ENCODE data around the gene TMCO6.

TMCO6 gene

DNA sequence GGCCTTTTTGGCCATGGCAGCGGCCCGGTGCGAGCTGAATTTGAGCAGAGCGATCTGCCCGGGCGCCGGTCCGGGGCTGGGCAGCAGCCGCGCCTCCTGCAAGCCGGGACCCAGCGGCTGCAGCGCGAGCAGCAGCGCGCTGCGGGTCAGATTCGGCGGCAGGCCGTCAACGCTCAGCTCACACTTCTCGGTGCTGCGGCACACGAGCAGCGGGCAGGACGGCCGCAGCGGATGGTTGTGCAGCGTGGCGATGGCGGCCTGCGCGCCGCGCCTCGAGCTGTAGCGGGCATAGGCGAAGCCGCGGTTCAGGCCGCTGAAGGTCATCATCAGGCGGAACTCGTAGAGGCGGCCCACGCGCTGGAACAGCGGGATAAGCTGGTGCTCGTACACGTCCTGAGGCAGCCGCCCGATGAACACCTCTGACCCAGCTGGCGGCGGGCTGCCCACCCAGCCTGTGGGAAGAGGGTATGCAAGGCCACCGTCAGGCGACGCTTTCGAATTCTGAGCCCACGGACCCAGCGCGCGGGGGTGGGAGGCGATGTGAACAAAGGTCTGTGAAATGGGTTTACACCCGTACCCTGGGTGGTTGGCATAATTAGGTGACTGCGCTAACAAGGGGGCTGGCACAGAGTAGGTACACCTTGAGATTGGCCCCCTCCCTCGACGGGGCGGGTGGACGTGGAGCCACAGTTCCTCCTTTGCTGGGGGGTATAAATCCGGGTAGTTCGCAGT is 33.4 kb downstream of the TMCO6 start:
- Mint-ChIP-seq H3K36me3 (ENCODE audit: low read depth) (peaks cover 100% of the 10 kb centered on the region), H3K27me3 (no peaks in the 10 kb centered on the region), H3K4me3 (no peak overlapping the region), H3K27ac (no peak overlapping the region), H3K9me3 (no peaks in the 10 kb centered on the region), H3K4me1 (ENCODE audit: low read depth) (peaks cover 6% of the 10 kb centered on the region)
- intact Hi-C loops (cut with micrococcal nuclease), result no loop called here

DNA sequence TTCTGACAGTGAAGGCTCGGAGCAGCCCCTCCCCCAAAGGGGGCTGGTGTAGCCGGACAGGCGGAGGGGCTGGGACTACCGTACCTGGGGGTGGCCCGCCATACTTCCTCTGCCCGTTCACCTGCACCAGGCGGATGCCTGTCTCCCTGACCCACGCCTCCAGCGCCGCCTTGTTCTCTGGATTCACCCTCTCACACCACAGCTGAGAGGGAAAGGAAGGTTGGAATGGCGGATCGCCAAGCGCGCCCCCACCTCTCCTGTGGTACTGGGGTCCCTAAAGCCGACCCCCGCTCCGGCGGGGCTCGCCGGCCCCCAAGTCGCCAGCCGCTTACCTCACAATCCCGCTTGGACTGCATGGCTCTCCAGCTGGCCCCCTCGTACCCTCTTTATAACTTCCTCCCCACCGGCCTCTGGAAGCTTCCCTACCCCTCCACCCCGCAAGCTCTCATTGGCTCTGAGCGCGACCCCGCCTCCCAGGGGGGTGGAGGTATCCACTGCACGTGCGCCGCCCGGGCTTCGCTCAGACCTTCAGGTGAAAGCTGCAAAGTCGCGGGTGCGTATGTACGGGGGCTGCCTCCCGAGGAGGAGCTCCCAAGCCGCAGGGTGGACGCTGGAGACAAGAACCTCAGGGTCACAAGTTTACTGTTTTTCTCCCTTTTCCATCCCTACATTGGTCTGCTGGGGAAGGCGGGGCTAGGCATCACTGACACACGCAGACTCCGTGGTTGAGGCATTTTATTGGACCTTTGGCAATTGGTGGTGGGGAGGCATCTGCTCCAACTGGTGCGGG is 34.1 kb downstream of the TMCO6 start, which contains the start of gene DND1:
Gene DND1 (minus strand): TSS at position 390 of the 790 bp plus-strand sequence. CDS start 34 bp downstream, at position 356.
- intact Hi-C loops (cut with micrococcal nuclease), result no loop called here
- Mint-ChIP-seq H3K9me3 (no peaks in the 10 kb centered on the region), H3K4me1 (ENCODE audit: low read depth) (no peaks in the 10 kb centered on the region), H3K4me3 (no peak within 1 kb of the TSS), H3K27me3 (no peaks in the 10 kb centered on the region), H3K36me3 (ENCODE audit: low read depth) (peaks cover 100% of the 10 kb centered on the region), H3K27ac (no peak within 1 kb of the TSS)

DNA sequence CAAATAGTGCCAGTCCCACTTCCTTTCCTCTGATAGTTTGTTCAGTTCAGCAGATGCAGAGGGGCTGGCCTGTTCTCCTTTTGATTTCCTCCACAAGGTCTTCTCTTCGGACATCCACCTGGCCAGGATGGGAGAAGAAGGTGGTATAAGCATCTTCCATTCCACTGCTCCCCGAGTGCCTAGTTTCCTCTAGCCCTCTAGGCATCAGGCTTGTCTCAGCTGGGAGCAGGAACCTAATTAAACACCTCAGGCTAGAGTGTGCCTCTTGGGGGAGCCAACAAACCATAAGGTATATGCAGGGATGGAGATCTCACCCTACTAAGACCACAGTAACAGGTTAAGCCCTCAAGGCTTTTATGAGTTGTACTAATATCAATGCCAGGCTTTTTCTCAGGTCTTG is 35.0 kb downstream of the TMCO6 start:
- Mint-ChIP-seq H3K27ac (no peak overlapping the region), H3K4me3 (no peak overlapping the region), H3K9me3 (no peaks in the 10 kb centered on the region), H3K36me3 (ENCODE audit: low read depth) (peaks cover 100% of the 10 kb centered on the region), H3K4me1 (ENCODE audit: low read depth) (no peaks in the 10 kb centered on the region), H3K27me3 (no peaks in the 10 kb centered on the region)
- intact Hi-C loops (cut with micrococcal nuclease), result no loop called here

DNA sequence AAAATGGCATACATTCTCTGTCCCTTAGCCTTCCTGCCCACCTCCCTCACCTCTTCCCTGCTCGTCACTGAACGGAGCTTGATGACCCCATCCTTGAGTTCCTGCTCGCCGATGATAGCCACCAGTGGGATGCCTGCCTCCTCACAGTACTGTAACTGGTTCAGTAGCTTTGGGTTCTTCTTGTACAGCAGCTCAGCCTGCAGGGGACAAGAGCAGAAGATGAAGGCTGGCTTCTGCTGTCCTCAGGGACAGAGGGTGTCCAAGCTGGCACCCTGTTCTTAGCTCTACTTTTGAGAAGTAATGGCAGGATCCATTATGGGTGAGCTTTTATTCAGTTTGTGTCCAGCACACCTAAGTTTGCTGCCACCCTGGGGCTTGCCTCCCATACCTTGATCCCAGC is 35.4 kb downstream of the TMCO6 start:
- Mint-ChIP-seq H3K27ac (peak overlapping the region; percentile 6), H3K4me1 (ENCODE audit: low read depth) (no peaks in the 10 kb centered on the region), H3K9me3 (no peaks in the 10 kb centered on the region), H3K36me3 (ENCODE audit: low read depth) (peaks cover 100% of the 10 kb centered on the region), H3K27me3 (no peaks in the 10 kb centered on the region), H3K4me3 (no peak overlapping the region)
- intact Hi-C loops (cut with micrococcal nuclease), result no loop called here

DNA sequence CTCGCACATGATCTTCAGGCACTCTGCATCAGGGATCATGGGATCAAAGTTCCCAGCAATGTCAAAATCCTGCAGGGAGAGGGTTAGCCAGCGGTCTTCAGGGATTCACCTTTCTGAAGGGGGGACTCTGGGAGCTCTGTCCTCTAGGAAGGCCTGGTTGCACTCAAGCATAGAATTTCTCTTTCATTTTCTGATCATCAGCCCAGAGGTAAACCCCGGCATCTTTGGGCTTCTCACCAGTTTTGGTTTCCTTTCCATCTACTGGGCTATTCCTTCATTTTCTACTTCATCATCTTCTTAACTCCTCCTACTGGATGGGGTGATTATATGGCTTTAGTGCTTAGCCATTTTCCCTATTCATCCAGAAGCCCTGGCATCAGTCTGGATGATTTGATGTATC is 38.7 kb downstream of the TMCO6 start:
- H3K36me3 Mint-ChIP-seq (ENCODE audit: low read depth), result peaks cover 95% of the 10 kb centered on the region
- H3K27me3 Mint-ChIP-seq, result no peaks in the 10 kb centered on the region
- no peaks in the 10 kb centered on the region for H3K4me1 Mint-ChIP-seq (ENCODE audit: low read depth)
- no peak overlapping the region for H3K4me3 Mint-ChIP-seq
- H3K27ac Mint-ChIP-seq, result no peak overlapping the region
- H3K9me3 Mint-ChIP-seq, result no peaks in the 10 kb centered on the region
- intact Hi-C loops (cut with micrococcal nuclease), result no loop called here

DNA sequence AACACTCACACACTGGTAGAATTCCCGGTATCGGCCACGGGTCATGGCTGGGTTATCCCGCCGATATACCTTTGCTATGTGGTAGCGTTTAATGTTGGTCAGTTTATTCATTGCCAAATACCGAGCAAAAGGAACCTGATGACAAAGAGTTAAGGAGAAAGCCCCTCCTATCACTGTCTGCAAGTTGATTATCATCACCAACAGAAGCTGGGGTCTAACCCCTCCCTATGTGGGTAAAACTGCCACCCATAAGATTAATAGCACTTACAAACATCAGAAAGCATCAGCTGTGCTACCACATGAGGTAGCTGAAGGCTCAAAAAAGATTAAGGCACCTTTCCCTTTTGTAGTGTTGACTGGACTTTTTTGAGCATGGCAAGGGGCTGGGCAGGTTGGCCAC is 39.7 kb downstream of the TMCO6 start:
- H3K4me1 Mint-ChIP-seq (ENCODE audit: low read depth), result no peaks in the 10 kb centered on the region
- no peak overlapping the region for H3K27ac Mint-ChIP-seq
- H3K4me3 Mint-ChIP-seq, result no peak overlapping the region
- H3K36me3 Mint-ChIP-seq (ENCODE audit: low read depth), result peaks cover 95% of the 10 kb centered on the region
- intact Hi-C loops (cut with micrococcal nuclease), result no loop called here
- no peaks in the 10 kb centered on the region for H3K27me3 Mint-ChIP-seq
- H3K9me3 Mint-ChIP-seq, result no peaks in the 10 kb centered on the region

DNA sequence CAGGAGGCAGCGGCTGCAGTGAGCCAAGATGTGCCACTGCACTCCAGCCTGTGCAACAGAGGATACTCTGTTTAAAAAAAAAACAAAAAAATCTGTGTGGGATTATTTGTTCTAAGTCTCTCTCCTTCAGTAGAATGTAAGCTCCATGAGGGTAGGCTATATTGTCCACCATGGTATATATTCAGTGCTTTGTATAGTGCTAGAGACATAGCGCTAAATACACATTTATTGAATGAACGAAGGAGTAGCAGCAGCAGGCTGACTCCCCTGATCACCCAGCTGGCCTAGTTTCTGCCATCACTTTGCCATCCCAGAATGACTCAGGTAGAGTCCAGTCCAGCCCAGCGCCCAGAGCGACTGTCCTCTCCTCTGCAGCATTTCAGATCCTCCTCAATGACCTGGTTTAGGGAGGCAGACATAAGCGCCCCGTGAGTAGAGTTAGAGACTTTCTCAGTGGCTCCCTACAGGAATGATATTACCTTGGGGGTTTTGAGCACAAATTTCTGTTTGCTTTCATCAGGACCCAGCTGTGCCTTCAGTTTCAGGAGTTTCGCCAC is 51.2 kb downstream of the TMCO6 start:
- Mint-ChIP-seq H3K4me1 (ENCODE audit: low read depth) (peaks cover 26% of the 10 kb centered on the region), H3K4me3 (peak overlapping the region; percentile 98), H3K9me3 (no peaks in the 10 kb centered on the region), H3K27ac (peak overlapping the region; percentile 92), H3K36me3 (ENCODE audit: low read depth) (peaks cover 74% of the 10 kb centered on the region), H3K27me3 (no peaks in the 10 kb centered on the region)
- intact Hi-C loops (cut with micrococcal nuclease), result loop anchor here (2.0 to 10.0 kb wide), 3 partner anchors 43 to 286 kb away; partner anchors contain the start of genes ANKHD1, EIF4EBP3, IK and NDUFA2

DNA sequence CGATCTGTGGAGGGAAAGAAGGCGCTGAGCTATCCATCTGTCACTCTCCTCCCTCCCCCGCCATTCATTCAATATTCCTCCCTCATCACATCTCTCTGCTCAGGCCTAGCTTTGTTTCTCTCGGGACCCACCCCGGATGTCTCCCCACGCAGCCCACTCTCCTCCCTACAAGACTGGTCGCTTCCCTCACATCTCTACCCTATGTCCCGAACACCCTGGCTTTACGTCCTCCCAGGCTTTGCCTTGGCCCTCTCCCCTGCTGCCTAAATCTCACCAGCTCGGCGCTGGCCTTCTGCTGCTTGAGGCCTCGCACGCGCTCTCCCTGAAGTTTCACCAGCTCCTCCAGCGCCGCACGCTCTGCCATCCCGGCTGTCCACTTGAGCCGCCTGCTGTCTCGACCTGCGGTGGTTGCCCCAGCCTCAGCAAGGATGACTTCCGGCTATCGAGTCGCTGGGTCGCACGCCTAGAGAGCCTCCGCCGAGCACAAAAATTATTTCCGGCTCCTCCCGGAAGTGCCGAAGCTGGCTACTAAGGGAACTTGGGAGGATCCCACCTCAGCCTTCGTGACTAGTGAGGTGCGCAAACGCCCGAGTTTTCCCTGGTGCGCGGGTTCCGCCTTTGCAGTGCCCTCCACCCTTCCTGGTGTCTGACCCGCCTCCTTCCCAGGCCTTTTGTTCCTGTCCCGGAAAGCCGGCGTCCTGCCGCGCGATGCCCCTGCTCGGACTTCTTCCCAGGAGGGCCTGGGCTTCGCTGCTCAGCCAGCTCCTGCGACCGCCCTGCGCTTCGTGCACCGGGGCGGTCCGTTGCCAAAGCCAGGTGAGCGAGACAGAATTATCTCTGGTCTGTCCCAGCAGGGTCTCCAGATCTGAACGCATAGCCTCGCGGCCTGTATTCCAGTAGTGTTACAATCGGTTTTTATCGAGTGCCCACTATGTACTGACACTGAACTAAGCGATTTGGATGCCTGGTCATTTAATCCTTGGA is 52.0 kb downstream of the TMCO6 start, which contains the start of the genes HARS1 and HARS2:
Gene HARS1 (minus strand): TSS at position 430 of the 984 bp plus-strand sequence. CDS start 66 bp downstream, at position 364.
Gene HARS2 (plus strand): TSS at position 515 of the 984 bp plus-strand sequence. CDS start 194 bp downstream, at position 709.
- intact Hi-C loops (cut with micrococcal nuclease), result loop anchor here (1.0 to 10.0 kb wide), 4 partner anchors 27 to 286 kb away; partner anchors contain the start of genes ANKHD1, EIF4EBP3, IK and NDUFA2
- Mint-ChIP-seq H3K36me3 (ENCODE audit: low read depth) (peaks cover 74% of the 10 kb centered on the region), H3K27me3 (no peaks in the 10 kb centered on the region), H3K4me1 (ENCODE audit: low read depth) (peaks cover 26% of the 10 kb centered on the region), H3K27ac (peak within 1 kb of the TSS; percentile 92), H3K9me3 (no peaks in the 10 kb centered on the region), H3K4me3 (peak within 1 kb of the TSS; percentile 98)

DNA sequence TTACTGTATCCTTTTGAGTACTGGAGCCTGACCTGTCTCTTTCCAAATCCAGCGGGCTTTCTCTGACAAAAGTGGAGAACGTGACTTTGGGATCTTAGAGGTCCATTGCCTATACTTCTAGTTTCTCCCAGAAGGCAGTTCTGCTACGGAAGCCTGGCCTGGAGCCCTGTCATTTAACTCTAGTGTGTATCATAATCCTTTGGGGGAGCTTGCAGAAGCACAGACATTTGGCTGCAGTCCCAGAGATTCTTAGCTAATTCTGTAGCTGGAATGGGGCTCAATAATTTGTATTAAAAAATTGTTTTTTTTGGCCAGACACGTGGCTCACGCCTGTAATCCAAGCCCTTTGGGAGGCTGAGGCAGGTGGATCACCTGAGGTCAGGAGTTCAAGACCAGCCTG is 55.0 kb downstream of the TMCO6 start:
- intact Hi-C loops (cut with micrococcal nuclease), result loop anchor here (5.0 to 10.0 kb wide), 2 partner anchors 47 to 289 kb away; partner anchors contain the start of genes ANKHD1, IK and NDUFA2
- peaks cover 85% of the 10 kb centered on the region for H3K36me3 Mint-ChIP-seq (ENCODE audit: low read depth)
- H3K9me3 Mint-ChIP-seq, result no peaks in the 10 kb centered on the region
- no peak overlapping the region for H3K27ac Mint-ChIP-seq
- peaks cover 26% of the 10 kb centered on the region for H3K4me1 Mint-ChIP-seq (ENCODE audit: low read depth)
- H3K4me3 Mint-ChIP-seq, result no peak overlapping the region
- no peaks in the 10 kb centered on the region for H3K27me3 Mint-ChIP-seq

Measured in dendritic cell treated with granulocyte-macrophage colony-stimulating factor and Interleukin-4, amounts not matched to agents 40 ng/mL and 50 ng/mL, for 4 days (primary cell).